A673 (cell line): ENCODE results near the gene ARMS2. TPM values are rescaled to one million over a fixed set of nuclear protein-coding genes. Genes with fewer than 3 reads are reported as not detected.

Experiments used
- BruUV-seq: library from RNA; stranded (reverse); fragments of 400-500 nt; replicated peaks from 2 replicates; lab custom pipeline; 2021; lab: Mats Ljungman, UMichigan
- CTCF ChIA-PET: fragments of 300-600 bp; sonication (Branson Sonifier 250); formaldehyde crosslinking; loops from one replicate; lab custom pipeline; 2022; ENCODE audit warnings: antibody characterized with exemption; lab: Charles Lee
- POLR2A ChIA-PET: fragments of 300-600 bp; sonication (Branson Sonifier 250); formaldehyde crosslinking; loops from one replicate; lab custom pipeline; 2022; ENCODE audit warnings: antibody characterized with exemption; ENCODE audit not compliant: low non-redundant PET; lab: Charles Lee
- DNase-seq: peaks from one replicate; pipeline ENCODE4 v3.0.0-alpha.2; 2015; ENCODE audit warnings: low spot score
- H3K27ac ChIP-seq: fragments of 200-600 bp; sonication (generic); 2 replicates; pipeline ENCODE4 v1.5.1; 2016; ENCODE audit warnings: mixed run types, low read depth, mild to moderate bottlenecking, mixed read lengths, antibody characterized with exemption, low read length; ENCODE audit not compliant: poor library complexity, severe bottlenecking
- H3K27me3 ChIP-seq: fragments of 200-600 bp; sonication (generic); replicated peaks from 2 replicates; pipeline ENCODE4 v1.6.1; 2017; ENCODE audit warnings: mixed run types, low read depth, mild to moderate bottlenecking, mixed read lengths, antibody characterized with exemption, low read length; ENCODE audit not compliant: insufficient read depth, poor library complexity
- H3K36me3 ChIP-seq: fragments of 200-600 bp; sonication (generic); 2 replicates; pipeline ENCODE4 v1.6.1; 2016; ENCODE audit warnings: mixed run types, mild to moderate bottlenecking, mixed read lengths, antibody characterized with exemption, low read length; ENCODE audit not compliant: insufficient read depth, poor library complexity, severe bottlenecking
- H3K4me1 ChIP-seq: fragments of 200-600 bp; sonication (generic); 2 replicates; pipeline ENCODE4 v1.6.1; 2017; ENCODE audit warnings: mixed run types, mild to moderate bottlenecking, mixed read lengths, antibody characterized with exemption, low read length; ENCODE audit not compliant: insufficient read depth, poor library complexity, severe bottlenecking
- H3K4me3 ChIP-seq: fragments of 200-600 bp; sonication (generic); 2 replicates; pipeline ENCODE4 v1.5.1; 2016; ENCODE audit warnings: low read depth, mixed run types, mild to moderate bottlenecking, mixed read lengths, low read length; ENCODE audit not compliant: poor library complexity, severe bottlenecking
- H3K9me3 ChIP-seq: fragments of 200-600 bp; sonication (generic); 2 replicates; pipeline ENCODE4 v1.6.1; 2016; ENCODE audit warnings: mixed run types, low read depth, mild to moderate bottlenecking, mixed read lengths, antibody characterized with exemption, low read length; ENCODE audit not compliant: poor library complexity, severe bottlenecking
- EZH2 ChIP-seq: fragments of 200-600 bp; sonication (generic); IDR thresholded peaks from 2 replicates; pipeline ENCODE4 v1.6.1; 2017; ENCODE audit warnings: borderline replicate concordance, low read depth, mild to moderate bottlenecking, mixed read lengths, antibody characterized with exemption, low read length; ENCODE audit not compliant: poor library complexity, severe bottlenecking
- intact Hi-C: fragments of 100-400 bp; cut with micrococcal nuclease; formaldehyde crosslinking; loops from one replicate; pipeline ENCODE4 v1.10.0; 2022; ENCODE audit not compliant: unreplicated experiment
- total RNA-seq: library from RNA; stranded (reverse); gene quantifications from 2 replicates; pipeline ENCODE4 v1.2.3, GENCODE V29; 2021
- TF ChIP-seq, protein P1 (sequence below): fragments of 300-800, 200-600 bp; sonication (generic); conservative IDR thresholded peaks from 2 replicates; pipeline ENCODE4 v1.5.1; 2017; ENCODE audit warnings: low read depth, mild to moderate bottlenecking, antibody characterized with exemption, low read length, moderate library complexity, mixed read lengths

The ARMS2 gene
- total RNA-seq, 1 experiment from 2014 or later: not detected

DNA sequence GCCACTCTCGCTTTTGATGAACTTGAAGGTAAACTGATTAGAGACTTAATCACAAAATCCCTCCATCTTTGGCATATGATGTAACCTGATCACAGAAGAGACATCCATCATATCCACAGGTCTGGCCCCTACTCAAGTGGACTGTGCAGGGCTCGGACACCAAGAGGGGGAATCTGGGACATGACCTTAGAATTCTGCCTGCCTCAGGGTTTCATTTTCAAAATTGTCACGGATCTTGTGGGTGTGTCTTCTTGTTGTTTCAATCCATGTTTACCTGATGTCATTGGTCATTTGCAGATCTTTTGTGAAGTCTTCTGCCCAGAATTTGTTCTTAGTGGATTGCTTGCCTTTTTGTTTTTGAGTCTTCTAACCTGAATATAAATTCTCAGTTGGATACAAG, 5.9 kb upstream of the ARMS2 start:
- DNase-seq: no peak
- no TSS peak for BruUV-seq
- ChIA-PET CTCF (interaction anchor here (0.5 kb wide), 1 partner anchor 10 kb away, joined by 3 read pairs; no protein-coding TSS in a partner anchor), POLR2A (no interaction called here)
- Histone ChIP-seq H3K4me3 (no peak overlapping the region), H3K4me1 (peaks cover 4% of the 10 kb centered on the region), H3K9me3 (no peaks in the 10 kb centered on the region), H3K36me3 (no peaks in the 10 kb centered on the region), H3K27ac (no peak overlapping the region), H3K27me3 (no peaks in the 10 kb centered on the region)
- no peak for TF ChIP-seq EZH2
- TF ChIP-seq, protein P1, sequence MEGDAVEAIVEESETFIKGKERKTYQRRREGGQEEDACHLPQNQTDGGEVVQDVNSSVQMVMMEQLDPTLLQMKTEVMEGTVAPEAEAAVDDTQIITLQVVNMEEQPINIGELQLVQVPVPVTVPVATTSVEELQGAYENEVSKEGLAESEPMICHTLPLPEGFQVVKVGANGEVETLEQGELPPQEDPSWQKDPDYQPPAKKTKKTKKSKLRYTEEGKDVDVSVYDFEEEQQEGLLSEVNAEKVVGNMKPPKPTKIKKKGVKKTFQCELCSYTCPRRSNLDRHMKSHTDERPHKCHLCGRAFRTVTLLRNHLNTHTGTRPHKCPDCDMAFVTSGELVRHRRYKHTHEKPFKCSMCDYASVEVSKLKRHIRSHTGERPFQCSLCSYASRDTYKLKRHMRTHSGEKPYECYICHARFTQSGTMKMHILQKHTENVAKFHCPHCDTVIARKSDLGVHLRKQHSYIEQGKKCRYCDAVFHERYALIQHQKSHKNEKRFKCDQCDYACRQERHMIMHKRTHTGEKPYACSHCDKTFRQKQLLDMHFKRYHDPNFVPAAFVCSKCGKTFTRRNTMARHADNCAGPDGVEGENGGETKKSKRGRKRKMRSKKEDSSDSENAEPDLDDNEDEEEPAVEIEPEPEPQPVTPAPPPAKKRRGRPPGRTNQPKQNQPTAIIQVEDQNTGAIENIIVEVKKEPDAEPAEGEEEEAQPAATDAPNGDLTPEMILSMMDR: no peak
- intact Hi-C loops: no loop called here

DNA sequence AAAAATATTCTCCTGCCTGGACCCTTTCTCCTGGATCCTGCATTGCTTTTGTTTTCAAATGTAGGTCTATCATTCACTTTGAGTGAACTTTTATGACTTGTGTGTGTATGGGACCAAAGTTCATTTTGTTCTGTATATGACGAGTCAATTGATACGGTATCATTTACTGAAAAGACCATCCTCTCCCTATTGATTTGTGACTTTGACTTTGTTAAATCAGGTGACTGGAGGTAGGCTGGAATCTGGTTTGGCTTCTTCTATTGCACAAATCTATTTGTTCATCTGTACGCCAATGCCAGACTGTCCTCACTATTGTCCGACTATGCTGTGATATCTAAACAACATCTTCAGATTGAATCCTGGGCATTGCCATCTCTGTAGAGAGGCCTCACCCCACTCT, 5.3 kb upstream of the ARMS2 start:
- no peaks in the 10 kb centered on the region for H3K9me3 ChIP-seq
- no peak overlapping the region for H3K4me3 ChIP-seq
- no TSS peak for BruUV-seq
- H3K36me3 ChIP-seq: no peaks in the 10 kb centered on the region
- H3K27ac ChIP-seq: no peak overlapping the region
- ChIA-PET CTCF (no interaction called here), POLR2A (no interaction called here)
- H3K4me1 ChIP-seq: peaks cover 4% of the 10 kb centered on the region
- DNase-seq: no peak
- no peaks in the 10 kb centered on the region for H3K27me3 ChIP-seq
- intact Hi-C loops: no loop called here
- TF ChIP-seq, protein P1: no peak
- TF ChIP-seq EZH2: no peak

DNA sequence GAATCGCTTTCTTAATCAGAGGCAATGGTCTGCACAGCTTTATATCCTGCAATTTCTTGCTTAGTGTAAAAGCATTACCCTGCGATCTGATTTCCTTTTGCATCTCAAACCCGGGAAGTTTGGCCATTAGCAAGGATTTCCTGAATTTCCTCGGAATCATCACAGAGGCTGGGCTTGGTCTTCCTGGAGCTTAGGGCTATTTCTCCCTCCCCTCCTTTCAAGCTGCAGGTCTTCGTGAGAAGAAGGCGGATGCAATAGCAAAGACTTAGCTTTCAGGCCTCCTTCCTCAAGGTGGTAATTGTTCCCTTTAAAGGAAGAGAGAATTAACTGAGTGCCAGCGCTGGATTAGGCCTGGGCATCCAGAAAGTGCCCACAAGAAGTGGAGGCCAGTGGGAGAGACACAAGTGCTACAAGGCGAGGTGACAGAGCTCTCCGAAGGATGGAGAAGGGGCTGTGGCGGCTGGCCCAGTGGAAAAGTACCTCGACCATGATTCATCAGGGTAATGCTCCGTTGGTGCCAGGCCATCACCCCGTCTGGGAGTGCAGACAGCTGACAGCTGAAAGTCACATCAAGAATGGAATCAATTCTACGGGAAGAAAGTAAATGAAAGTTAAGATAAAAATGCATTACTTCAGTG, 4.0 kb upstream of the ARMS2 start:
- ChIA-PET CTCF (no interaction called here), POLR2A (no interaction called here)
- Histone ChIP-seq H3K27ac (no peak overlapping the region), H3K9me3 (no peaks in the 10 kb centered on the region), H3K4me1 (peaks cover 4% of the 10 kb centered on the region), H3K4me3 (no peak overlapping the region), H3K27me3 (no peaks in the 10 kb centered on the region), H3K36me3 (no peaks in the 10 kb centered on the region)
- BruUV-seq: no TSS peak
- intact Hi-C loops: no loop called here
- no peak for DNase-seq
- TF ChIP-seq, protein P1: no peak
- TF ChIP-seq EZH2: no peak
